B cell (primary cell): Measurements from ENCODE around the gene CDK13.
"Not testable (repeated sequence)": the region's sequence is repeated elsewhere in the genome, so short reads cannot be mapped to it uniquely, and the experiment has no call there.

Source experiments
- EZH2 ChIP-seq: IDR thresholded peaks from 2 replicates; pipeline ENCODE4 v1.6.1; 2012; ENCODE audit warnings: borderline replicate concordance, low read depth, mild to moderate bottlenecking, moderate library complexity, low read length; ENCODE audit not compliant: insufficient read depth, poor library complexity, severe bottlenecking
- TF ChIP-seq, protein P1 (sequence below): fragments of 200-600 bp; IDR thresholded peaks from one replicate; pipeline ENCODE4 v1.8.0; 2022; ENCODE audit warnings: antibody characterized with exemption, mild to moderate bottlenecking

DNA sequence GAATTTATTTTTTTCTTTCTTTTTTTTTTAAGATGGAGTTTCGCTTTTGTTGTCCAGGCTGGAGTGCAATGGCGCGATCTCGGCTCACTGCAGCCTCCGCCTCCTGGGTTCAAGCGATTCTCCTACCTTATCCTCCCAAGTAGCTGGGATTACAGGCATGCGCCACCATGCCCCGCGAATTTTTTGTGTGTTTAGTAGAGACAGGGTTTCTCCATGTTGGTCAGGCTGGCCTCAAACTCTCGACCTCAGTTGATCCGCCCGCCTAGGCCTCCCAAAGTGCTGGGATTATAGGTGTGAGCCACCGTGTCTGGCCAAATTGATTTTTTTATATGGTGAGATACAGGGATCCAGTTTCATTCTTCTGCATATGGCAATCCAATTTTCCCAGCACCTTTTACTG, 189.8 kb downstream of the CDK13 start:
- TF ChIP-seq, protein P1, sequence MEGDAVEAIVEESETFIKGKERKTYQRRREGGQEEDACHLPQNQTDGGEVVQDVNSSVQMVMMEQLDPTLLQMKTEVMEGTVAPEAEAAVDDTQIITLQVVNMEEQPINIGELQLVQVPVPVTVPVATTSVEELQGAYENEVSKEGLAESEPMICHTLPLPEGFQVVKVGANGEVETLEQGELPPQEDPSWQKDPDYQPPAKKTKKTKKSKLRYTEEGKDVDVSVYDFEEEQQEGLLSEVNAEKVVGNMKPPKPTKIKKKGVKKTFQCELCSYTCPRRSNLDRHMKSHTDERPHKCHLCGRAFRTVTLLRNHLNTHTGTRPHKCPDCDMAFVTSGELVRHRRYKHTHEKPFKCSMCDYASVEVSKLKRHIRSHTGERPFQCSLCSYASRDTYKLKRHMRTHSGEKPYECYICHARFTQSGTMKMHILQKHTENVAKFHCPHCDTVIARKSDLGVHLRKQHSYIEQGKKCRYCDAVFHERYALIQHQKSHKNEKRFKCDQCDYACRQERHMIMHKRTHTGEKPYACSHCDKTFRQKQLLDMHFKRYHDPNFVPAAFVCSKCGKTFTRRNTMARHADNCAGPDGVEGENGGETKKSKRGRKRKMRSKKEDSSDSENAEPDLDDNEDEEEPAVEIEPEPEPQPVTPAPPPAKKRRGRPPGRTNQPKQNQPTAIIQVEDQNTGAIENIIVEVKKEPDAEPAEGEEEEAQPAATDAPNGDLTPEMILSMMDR: not testable (repeated sequence)
- not testable (repeated sequence) for TF ChIP-seq EZH2
